SHP77 treated with DMSO at 0.1 percent for 48 hours (cell line): ENCODE measurements around the gene DARS2.
"Not testable (repeated sequence)": the region's sequence is repeated elsewhere in the genome, so short reads cannot be mapped to it uniquely, and the experiment has no call there.

Experiments
- DNase-seq: peaks from one replicate; lab custom pipeline; 2025; lab: John Stamatoyannopoulos, UW

DARS2 gene, protein sequence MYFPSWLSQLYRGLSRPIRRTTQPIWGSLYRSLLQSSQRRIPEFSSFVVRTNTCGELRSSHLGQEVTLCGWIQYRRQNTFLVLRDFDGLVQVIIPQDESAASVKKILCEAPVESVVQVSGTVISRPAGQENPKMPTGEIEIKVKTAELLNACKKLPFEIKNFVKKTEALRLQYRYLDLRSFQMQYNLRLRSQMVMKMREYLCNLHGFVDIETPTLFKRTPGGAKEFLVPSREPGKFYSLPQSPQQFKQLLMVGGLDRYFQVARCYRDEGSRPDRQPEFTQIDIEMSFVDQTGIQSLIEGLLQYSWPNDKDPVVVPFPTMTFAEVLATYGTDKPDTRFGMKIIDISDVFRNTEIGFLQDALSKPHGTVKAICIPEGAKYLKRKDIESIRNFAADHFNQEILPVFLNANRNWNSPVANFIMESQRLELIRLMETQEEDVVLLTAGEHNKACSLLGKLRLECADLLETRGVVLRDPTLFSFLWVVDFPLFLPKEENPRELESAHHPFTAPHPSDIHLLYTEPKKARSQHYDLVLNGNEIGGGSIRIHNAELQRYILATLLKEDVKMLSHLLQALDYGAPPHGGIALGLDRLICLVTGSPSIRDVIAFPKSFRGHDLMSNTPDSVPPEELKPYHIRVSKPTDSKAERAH

DNA sequence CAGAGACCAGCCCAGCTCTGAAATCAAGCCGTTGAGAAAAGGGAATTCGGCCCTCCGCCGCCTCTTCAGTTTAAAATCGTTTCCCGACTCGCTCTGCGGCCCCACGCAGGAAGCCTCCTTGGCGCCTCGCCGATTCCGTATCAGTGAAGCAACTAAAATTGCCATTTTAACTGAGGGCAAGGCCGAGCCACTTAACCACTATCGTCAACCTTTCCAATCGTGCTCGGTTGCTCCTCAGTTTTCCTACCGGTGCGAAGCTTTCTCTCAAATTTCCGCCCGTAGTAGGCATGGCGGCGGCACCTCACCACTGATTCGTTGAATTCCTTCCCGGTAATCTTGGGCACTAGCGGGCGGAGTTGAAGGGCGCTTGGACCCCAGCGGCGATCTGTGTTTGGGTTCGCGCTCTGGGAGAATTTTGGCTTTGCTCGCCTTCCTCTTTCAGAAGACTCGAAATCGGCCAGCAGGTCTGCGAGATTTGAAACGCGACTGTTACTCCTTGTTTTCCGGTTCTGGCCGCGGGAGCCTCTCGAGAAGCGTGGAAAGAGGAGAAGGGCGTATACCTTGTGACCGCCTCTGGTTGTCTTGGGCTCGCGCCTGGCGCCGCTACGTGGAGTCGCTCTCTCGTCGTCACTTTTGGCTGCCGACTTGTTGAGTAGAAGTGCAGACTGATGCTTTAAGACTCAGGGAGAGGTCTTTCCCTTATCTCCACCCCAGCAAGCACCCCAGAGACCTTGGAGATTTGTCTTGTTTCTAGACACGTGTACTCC is at the start of gene DARS2, which contains the start of gene CENPL:
TSS of gene DARS2 (plus strand) at position 359 of the 767 bp plus-strand sequence. CDS start 557 bp downstream, outside the sequence.
TSS of gene CENPL (minus strand) at position 569 of the 767 bp plus-strand sequence. CDS start 13,584 bp downstream, outside the sequence.
- DNase-seq = peak; percentile 96

DNA sequence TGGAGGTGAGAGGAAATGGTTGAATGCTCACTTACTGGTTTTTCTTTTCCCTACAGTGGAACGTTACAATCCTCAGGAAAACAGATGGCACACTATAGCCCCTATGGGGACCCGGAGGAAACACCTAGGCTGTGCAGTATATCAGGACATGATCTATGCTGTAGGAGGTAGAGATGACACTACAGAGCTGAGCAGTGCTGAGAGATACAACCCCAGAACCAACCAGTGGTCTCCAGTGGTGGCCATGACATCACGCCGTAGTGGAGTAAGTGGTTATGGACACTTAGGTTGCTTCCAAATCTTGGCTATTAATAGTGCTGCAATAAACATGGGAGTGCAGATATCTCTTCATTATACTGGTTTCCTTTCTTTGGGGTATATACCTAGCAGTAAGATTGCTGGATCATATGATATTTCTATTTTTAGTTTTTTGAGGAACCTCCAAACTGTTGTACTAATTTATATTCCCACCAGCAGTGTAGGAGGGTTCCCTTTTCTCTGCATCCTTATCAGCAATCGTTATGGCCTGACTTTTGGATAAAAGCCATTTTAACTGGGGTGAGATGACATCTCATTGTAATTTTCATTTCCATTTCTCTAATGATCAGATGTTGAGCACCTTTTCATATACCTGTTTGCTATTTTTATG is 48.8 kb upstream of the DARS2 start:
- DNase-seq = no peak

DNA sequence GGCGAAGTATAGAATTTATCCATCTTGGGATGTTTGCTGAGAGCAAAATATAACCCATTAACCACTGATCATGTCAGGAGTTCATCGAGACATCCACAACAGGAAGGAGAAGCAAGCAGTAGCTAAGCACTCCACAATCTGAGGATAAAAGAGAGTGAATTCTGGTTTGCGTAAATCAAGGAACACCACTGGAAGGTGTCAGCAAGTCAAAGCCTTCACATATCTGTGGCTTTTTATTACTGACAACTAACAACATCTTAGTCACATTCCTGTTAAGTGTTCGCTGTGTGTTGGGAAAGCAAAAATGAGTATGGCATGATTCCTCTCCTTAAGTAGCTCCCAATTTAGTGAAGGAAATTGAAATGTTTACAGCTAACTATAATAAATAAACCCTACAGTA is 44.5 kb upstream of the DARS2 start:
- DNase-seq = no peak

DNA sequence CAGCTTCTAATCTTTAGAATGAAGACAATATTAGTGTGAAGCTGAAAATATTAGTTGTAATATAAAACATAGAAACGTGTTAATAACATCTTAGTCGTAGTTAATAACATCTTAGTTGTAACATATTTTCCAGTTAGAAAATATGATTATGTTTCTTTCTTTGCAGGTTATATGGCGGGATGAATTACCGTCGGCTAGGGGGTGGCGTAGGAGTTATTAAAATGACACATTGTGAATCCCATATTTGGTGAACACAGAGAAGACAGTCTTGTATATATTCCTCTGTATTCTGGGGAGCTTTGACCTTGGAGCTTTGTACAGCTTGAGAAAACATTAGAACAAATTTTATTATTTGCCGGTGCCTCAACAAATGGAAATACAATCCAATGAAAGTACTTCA is 39.5 kb upstream of the DARS2 start:
- no peak for DNase-seq

DNA sequence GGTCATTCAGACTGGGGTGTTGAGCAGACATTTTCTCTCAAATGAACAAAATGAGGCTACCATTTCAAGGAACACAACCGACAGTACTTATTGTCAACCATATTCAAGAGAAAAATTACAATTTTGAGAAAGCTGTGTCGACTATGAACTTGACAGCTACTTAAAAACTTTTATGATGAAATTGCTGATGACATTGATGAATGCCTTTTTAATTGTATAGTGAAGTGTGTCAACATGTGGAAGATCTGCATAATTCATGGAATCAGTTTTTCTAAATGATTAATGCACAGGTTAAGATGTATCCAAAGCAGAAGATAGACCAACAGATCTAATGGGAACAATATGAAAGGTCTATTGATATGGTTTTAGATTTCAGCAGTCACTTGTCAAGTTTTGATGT is 34.6 kb upstream of the DARS2 start:
- no peak for DNase-seq

DNA sequence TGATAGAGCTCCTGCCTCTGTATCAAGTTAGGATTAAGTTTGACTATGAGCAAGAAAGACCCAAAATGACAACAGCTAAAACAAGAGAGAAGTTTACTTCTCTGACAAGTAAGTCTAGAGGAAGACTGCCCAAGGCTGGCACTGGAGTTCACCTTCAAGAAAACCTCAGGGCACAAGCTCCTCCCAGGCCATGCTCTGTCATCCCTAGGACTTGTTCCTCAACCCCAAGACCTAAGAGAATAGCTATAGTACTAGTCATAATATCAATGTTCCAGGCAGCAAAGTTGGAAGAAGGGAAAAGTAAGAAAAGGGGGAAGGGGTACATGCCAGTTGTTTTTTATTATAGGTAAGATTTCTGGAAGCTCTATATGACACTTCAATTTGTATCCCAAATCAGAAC is 26.4 kb upstream of the DARS2 start:
- no peak for DNase-seq

DNA sequence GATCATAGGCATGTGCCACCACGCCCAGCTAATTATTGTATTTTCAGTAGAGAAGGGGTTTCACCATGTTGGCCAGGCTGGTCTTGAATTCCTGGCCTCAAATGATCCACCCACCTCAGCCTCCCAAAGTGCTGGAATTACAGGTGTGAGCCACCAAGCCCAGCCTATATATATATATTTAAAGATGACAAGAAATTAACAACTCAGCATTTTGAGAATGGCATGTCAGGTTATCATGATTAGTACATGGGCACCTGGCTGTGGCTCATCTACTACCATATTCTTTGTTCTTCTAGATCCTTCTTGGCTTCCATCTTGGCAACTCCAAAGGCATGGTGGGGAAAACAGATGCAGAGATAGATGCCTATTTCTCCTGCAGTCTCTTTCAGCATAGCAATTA is 24.5 kb upstream of the DARS2 start:
- not testable (repeated sequence) for DNase-seq

DNA sequence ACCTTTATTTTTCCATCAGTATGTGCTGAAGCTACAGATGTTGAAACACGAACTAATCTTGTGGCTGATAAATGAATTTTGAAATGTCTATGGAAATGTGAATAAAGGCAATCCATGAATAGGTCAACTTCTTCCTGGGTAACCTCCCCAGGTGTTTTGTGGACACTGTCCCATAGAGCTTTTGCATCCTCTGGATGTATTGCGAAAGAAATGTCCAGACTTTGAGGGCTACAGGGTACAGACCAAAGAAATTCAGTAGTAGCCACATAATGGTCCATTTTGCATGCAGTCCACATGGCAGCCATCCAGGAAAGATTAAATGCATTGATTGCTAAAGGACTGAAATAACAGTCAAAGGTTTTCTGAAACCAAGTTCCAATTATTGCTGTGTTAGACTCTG is 21.5 kb upstream of the DARS2 start:
- no peak for DNase-seq

DNA sequence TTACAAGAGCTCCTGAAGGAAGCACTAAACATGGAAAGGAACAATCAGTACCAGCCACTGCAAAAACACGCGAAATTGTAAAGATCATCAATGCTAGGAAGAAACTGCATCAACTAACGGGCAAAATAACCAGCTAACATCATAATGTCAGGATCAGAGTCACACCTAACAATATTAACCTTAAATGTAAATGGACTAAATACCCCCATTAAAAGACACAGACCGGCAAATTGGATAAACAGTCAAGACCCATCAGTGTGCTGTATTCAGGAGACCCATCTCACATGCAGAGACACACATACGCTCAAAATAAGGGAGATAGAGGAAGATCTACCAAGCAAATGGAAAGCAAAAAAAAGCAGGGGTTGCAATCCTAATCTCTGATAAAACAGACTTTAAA is 10.8 kb upstream of the DARS2 start:
- DNase-seq = not testable (repeated sequence)

DNA sequence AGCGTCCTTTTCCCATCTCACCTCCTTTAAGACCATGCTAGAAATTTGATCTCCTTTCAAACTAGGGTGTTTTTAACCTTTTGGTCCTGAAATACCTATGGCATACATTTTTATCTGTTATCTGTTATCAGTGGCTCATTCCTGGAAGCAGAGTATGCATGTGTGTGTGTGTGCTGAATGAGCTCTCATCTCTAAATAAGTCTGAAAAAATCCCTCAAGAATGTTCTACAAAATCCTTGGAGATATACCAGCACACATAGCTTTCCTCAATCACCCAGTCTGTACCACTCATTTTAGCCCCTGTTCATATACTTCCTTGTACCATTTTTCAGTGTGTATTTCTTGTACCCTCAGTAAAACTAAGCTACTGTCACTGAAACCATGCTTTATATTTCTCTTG is 6.0 kb upstream of the DARS2 start:
- no peak for DNase-seq

DNA sequence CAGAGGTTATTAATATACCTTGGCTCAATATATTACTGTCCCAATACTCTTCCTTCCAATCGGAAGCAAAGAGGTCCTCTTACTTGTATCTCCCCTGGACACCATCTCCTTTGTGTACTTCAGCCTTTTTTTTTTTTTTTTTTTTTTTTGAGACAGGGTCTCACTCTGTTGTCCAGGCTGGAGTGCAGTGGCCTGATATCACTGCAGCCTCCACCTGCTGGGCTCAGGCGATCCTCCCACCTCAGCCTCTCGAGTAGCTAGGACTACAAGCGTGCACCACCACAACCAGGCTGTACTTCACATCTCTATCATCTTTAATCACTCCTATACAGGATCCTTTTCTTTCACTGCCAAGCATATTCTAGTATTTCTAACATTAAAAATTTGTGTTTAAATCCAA is 2.8 kb upstream of the DARS2 start:
- no peak for DNase-seq

DNA sequence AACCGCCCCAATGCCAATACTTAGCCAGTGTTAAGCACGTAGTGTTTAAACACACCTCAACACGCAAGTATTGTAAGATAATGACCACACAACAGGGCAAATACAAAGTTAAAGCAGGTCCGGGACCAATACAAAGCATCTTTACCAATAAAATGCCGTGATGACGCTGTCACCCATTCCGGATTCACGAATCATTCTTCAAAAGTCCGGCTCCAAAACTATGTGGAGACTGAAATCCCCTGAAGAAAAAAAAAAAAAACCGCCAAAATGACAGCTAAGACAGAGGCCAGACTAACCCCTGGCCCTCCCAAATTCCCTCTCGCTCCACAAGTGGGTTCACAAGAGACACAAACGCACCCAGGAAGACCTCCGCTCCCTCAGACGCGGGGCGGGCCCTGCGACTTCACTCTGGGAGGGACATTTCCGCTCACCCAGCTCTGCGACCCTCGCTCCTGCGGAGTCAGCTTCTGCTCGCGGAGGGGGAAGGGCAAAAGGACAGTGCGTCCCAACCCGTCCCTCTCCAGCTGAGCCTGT is 625 bp upstream of the DARS2 start:
- no peak for DNase-seq

DNA sequence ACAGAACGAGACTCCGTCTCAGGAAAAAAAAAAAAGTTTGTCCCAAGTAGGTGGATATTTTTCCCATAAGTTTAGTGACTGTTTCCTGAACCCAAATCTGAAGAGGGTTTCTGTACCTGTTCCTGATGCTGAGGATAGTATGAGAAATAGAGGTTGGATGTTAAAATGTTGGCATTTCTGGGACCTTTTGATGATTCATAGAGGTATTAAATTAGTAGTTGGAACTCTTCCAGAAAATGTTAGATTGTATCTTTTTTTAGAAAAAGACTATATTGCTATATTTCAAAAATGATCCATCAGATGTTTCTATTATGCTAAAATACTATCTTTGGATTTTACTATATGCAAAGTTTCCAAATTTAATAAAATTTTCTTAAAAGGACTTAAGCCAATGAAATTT is 3.1 kb downstream of the DARS2 start:
- no peak for DNase-seq

DNA sequence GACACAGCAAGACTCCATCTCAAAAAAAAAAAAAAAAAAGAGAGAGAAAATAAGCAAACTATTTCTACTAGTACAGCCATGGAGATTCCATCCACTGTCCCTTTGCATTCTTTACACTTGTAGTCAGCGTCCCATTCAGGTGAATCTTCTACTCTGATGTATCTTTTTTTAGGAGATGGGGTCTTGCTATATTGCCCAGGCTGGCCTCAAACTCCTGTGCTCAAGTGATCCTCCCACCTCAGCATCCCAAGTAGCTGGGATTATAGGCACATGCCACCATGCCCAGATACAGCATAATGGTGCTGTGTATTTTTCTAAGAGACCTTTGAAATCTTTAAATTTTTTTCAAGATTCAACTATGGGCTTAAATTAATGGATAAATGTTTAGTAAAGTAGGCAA is 8.3 kb downstream of the DARS2 start:
- no peak for DNase-seq

DNA sequence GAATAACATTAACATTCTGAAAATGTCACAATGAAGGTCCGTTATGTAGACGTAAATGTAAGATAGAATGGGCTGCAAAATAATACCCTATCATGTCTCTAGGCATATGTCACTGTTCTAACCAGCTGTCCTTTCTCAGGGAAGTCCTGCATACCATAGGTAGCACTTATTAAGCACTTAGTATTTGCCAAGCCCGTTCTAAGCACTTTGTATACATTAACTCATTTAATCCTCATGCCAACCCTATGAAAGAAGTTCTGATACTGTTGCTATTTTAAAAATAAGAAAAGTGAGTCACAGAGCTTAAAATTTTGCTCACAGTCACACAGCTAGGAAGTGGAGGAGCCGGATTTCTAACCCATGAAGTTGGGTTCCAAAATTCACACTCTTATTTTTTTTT is 27.6 kb downstream of the DARS2 start:
- no peak for DNase-seq

DNA sequence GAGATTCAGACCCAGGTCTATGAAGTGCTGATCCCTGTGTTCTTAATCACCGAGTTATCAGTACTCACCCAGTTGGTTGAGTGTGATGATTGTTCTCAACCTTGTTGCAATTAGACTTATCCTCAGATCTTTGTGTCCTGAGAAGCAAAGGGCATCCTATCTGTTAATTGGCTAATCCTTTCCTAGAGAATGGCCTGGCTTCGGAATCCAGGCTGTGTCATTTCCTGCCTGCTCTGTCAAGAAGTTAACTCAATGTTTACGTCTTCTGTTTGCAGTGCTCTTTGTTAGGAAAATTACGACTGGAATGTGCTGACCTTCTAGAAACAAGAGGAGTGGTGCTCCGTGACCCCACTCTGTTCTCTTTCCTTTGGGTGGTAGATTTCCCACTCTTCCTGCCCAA is 28.6 kb downstream of the DARS2 start:
- no peak for DNase-seq

DNA sequence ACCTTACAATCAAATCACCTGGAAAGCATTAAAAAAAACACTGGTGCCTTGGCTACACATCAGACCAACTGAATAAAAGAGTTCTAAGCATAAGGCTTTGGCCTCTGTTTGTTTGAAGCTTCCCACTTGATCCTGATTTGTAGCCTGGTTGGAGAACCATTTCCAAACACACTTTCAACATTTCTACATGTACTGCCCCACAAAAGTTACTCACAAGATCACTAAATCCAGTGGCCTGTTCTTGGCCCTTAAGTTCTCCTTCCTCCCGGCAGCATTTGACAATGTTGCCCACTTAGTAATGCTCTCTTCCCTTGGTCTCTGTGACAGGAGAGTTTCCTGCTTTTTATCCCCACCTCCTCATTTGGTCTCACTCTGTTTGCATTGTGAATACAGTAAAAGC is 31.5 kb downstream of the DARS2 start:
- no peak for DNase-seq

DNA sequence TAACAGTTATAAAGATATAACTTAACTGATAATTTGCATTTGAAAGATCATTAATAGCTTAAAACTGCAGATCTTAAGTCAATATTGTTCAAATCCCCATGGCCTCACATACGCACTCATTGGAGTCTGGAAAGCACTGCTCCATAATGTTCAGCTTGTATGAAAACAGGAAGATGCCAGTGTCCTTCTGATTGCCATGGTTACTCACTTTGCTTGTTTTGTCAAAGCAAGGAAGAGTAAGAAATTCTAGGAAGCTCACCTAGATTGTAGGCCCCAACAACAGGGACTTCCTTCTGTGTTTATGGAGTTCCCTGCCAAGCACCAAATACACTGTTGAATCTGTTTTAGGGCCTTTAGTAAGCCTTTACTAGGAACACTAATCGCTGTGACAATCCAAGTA is 32.4 kb downstream of the DARS2 start:
- no peak for DNase-seq

DNA sequence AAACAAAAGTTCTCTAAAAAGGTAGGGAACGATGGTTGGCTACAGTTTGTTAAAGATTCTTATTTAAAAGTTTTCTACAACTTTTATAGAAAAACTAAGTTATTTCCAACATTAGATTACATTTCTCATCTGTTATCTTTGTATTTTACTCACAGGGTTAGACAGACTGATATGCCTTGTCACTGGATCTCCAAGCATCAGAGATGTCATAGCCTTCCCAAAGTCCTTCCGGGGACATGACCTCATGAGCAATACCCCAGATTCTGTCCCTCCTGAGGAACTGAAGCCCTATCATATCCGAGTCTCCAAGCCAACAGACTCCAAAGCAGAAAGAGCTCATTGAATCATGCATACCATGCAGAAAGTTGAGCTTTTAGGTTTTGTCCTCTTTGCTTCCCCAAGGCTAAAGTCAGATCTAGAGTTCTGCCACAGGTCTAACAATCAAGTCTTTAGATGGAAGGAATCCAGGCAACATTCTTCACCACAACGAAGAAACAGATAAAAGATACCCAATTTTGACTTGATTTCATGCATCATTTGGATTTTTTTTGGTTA is 33.0 kb downstream of the DARS2 start:
- no peak for DNase-seq

DNA sequence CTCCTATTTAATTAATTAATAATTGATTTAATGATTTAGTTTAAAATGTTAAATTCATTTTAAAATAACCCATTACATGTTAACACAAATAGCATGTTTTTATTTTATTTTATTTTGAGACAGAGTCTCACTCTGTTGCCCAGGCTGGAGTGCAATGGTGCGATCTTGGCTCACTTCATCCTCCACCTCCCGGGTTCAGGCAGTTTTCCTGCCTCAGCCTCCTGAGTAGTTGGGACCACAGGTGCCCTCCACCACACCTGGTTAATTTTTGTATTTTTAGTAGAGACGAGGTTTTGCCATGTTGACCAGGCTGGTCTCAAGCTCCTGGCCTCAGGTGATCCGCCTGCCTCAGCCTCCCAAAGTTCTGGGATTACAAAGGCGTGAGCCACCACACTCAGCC is 35.1 kb downstream of the DARS2 start:
- not testable (repeated sequence) for DNase-seq

DNA sequence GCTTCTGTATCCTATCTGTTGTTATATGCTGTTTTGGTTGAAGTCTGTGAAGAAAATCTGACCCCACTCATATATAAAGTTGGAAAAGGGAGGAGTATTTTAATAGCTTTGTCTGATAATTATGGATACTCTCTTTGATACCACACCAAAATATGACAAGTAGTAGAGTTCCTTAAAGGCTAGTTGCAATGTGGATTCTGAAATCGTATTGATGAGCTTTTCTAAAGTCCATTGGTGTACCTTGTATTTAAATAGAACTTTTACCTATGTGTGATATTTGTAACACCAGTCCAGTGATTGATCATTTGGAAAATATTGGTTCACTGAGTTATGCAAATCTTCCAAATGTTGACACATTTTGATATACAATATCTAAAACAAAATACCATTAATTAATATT is 35.6 kb downstream of the DARS2 start:
- no peak for DNase-seq

DNA sequence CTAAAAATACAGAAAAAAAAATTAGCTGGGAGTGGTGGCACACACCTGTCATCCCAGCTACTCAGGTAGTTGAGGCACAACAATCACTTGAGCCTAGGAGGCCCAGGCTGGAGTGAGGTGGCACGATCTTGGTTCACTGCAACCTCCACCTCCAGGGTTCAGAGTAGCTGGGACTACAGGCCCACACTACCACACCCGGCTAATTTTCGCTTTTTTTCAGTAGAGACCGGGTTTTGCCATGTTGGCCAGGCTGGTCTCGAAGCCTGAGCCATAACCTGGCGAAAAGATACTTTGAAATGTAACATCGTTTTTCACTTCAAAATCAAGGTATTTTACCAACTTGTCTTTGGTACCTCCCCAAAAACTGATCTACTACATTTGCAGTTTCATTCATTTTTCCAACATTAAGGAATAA is 37.3 kb downstream of the DARS2 start:
- no peak for DNase-seq
